ENCODE measurements around the gene DNPH1. TPM values are rescaled to one million over a fixed set of nuclear protein-coding genes. Genes with fewer than 3 reads are reported as not detected.

DNPH1 gene
- total and polyA plus RNA-seq, 9 of the 15 experiments (the other 6 are each of a cell fraction or from before 2014, with no cell fraction given): 7.3 to 300 (median 68.7) TPM

DNA sequence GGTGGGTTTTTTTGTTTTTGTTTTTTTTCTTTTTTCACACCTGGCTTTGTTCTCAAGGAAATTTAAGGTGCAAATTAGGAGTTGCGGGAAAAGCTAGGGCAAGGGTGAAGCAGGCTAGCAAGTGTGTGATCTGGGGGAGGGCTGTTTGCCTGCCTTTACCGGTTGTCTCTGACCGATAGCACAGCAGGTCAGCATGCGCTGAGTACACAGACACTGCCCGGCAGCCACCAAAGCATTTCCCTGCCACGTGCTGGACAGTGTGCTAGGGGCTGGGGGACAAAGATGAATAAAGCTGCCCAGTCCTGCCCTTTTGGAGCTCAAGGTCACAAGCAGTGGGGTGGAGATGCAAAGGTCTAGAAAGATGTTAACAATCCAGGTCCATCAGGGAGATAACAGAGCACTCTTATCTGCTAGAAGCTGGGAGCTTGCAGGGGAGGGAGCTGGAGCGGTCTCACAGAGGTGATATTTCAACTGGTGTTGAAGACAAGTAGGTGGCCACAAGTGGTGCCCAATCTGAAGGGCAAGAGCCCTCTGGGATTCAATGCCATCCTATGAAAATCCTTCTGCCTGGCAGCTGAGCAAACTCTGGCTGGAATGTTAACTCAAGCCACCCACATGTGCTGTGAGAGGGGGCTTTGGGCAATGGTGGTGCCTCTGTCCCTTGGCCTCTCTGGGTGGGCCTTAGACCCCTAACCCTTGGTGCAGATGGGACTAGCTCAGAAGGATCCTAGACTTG lies 38.5 kb upstream of the DNPH1 start (continued):
- TF ChIP-seq, protein P1, sequence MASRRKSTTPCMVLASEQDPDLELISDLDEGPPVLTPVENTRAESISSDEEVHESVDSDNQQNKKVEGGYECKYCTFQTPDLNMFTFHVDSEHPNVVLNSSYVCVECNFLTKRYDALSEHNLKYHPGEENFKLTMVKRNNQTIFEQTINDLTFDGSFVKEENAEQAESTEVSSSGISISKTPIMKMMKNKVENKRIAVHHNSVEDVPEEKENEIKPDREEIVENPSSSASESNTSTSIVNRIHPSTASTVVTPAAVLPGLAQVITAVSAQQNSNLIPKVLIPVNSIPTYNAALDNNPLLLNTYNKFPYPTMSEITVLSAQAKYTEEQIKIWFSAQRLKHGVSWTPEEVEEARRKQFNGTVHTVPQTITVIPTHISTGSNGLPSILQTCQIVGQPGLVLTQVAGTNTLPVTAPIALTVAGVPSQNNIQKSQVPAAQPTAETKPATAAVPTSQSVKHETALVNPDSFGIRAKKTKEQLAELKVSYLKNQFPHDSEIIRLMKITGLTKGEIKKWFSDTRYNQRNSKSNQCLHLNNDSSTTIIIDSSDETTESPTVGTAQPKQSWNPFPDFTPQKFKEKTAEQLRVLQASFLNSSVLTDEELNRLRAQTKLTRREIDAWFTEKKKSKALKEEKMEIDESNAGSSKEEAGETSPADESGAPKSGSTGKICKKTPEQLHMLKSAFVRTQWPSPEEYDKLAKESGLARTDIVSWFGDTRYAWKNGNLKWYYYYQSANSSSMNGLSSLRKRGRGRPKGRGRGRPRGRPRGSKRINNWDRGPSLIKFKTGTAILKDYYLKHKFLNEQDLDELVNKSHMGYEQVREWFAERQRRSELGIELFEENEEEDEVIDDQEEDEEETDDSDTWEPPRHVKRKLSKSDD (conservative IDR thresholded peaks at IDR 0.05; ENCODE audit: low read length): no peak
- TF ChIP-seq ZC3H4 (CRISPR knock-in tag; IDR thresholded peaks at IDR 0.05; ENCODE audit: borderline replicate concordance) (no peak), ZNF696 (CRISPR knock-in tag; conservative IDR thresholded peaks at IDR 0.05) (no peak), ZNF316 (IDR thresholded peaks at IDR 0.05) (no peak), FOXK2 (conservative IDR thresholded peaks at IDR 0.05 in 1 of 2, IDR thresholded peaks at IDR 0.05 in 1 of 2; ENCODE audit: low read depth in 2 of 2) (peak; percentile 41 to 70; a peak in 3 of 4 replicates), L3MBTL2 (IDR thresholded peaks at IDR 0.05) (peak; percentile 96), MCM2 (IDR thresholded peaks at IDR 0.05; ENCODE audit: low read depth) (no peak), KDM4B (IDR thresholded peaks at IDR 0.05; ENCODE audit: borderline replicate concordance in 2 of 2, low read depth in 1 of 2) (no peak), ASH1L (IDR thresholded peaks at IDR 0.05; ENCODE audit: borderline replicate concordance, low read depth, partially characterized antibody) (no peak), MAFF (IDR thresholded peaks at IDR 0.05; ENCODE audit: low read length) (no peak), RBM34 (IDR thresholded peaks at IDR 0.05; ENCODE audit: borderline replicate concordance, insufficient read depth, low read length) (no peak), NFXL1 (CRISPR knock-in tag; IDR thresholded peaks at IDR 0.05) (no peak), ZNF584 (CRISPR knock-in tag; IDR thresholded peaks at IDR 0.05; ENCODE audit: low read depth) (no peak), NONO (IDR thresholded peaks at IDR 0.05; ENCODE audit: low read depth in 2 of 2, low read length in 1 of 2) (no peak), NCOR1 (IDR thresholded peaks at IDR 0.05) (no peak; the same call in none of the 2 replicates), NR1H2 (CRISPR knock-in tag; IDR thresholded peaks at IDR 0.05) (no peak), KLF13 (tag; IDR thresholded peaks at IDR 0.05; ENCODE audit: borderline replicate concordance, low read depth) (no peak)
- TF ChIP-seq, protein P2, sequence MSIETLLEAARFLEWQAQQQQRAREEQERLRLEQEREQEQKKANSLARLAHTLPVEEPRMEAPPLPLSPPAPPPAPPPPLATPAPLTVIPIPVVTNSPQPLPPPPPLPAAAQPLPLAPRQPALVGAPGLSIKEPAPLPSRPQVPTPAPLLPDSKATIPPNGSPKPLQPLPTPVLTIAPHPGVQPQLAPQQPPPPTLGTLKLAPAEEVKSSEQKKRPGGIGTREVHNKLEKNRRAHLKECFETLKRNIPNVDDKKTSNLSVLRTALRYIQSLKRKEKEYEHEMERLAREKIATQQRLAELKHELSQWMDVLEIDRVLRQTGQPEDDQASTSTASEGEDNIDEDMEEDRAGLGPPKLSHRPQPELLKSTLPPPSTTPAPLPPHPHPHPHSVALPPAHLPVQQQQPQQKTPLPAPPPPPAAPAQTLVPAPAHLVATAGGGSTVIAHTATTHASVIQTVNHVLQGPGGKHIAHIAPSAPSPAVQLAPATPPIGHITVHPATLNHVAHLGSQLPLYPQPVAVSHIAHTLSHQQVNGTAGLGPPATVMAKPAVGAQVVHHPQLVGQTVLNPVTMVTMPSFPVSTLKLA (conservative IDR thresholded peaks at IDR 0.05): peak; percentile 93 to 95
- TF ChIP-seq, protein P3, sequence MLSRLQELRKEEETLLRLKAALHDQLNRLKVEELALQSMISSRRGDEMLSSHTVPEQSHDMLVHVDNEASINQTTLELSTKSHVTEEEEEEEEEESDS (CRISPR knock-in tag; IDR thresholded peaks at IDR 0.05): no peak
- TF ChIP-seq, protein P4, sequence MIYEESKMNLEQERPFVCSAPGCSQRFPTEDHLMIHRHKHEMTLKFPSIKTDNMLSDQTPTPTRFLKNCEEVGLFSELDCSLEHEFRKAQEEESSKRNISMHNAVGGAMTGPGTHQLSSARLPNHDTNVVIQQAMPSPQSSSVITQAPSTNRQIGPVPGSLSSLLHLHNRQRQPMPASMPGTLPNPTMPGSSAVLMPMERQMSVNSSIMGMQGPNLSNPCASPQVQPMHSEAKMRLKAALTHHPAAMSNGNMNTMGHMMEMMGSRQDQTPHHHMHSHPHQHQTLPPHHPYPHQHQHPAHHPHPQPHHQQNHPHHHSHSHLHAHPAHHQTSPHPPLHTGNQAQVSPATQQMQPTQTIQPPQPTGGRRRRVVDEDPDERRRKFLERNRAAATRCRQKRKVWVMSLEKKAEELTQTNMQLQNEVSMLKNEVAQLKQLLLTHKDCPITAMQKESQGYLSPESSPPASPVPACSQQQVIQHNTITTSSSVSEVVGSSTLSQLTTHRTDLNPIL (CRISPR knock-in tag; IDR thresholded peaks at IDR 0.05): no peak
